SK-N-MC (cell line): ENCODE results near the gene MLLT3.

ENCODE experiments used
- DNase-seq: peaks from one replicate; pipeline ENCODE4 v3.0.0-alpha.2; 2011; ENCODE audit warnings: low read depth, low spot score
- H3K27ac ChIP-seq: fragments of 200-600 bp; sonication (generic); 2 replicates; pipeline ENCODE4 v1.5.1; 2016; ENCODE audit warnings: mixed run types
- H3K36me3 ChIP-seq: fragments of 200-600 bp; sonication (generic); 2 replicates; pipeline ENCODE4 v1.6.1; 2017; ENCODE audit warnings: antibody characterized with exemption, low read length, mixed read lengths; ENCODE audit not compliant: insufficient read depth
- H3K4me3 ChIP-seq: fragments of 200-600 bp; sonication (generic); 2 replicates; pipeline ENCODE4 v1.5.1; 2016
- H3K9ac ChIP-seq: fragments of 200-600 bp; sonication (generic); 2 replicates; pipeline ENCODE4 v1.8.0; 2017; ENCODE audit warnings: mixed run types, mixed read lengths; ENCODE audit not compliant: insufficient read length
- H3K9me3 ChIP-seq: fragments of 200-600 bp; sonication (generic); 2 replicates; pipeline ENCODE4 v1.6.1; 2017; ENCODE audit warnings: low read depth, mild to moderate bottlenecking, antibody characterized with exemption, low read length, moderate library complexity, mixed read lengths
- EZH2 ChIP-seq: fragments of 200-600 bp; sonication (generic); IDR thresholded peaks from one replicate; pipeline ENCODE4 v1.6.1; 2017; ENCODE audit warnings: antibody characterized with exemption
- FOXP2 ChIP-seq: optimal IDR thresholded peaks from 2 replicates; pipeline ENCODE3; 2011; ENCODE audit warnings: mild to moderate bottlenecking, moderate library complexity; ENCODE audit not compliant: insufficient read depth; ENCODE audit errors: extremely low read length, control extremely low read depth
- POLR2AphosphoS5 ChIP-seq: IDR thresholded peaks from 2 replicates; pipeline ENCODE4 v1.6.1; 2012; ENCODE audit warnings: mild to moderate bottlenecking, low read depth, low read length, borderline replicate concordance

Gene MLLT3

DNA sequence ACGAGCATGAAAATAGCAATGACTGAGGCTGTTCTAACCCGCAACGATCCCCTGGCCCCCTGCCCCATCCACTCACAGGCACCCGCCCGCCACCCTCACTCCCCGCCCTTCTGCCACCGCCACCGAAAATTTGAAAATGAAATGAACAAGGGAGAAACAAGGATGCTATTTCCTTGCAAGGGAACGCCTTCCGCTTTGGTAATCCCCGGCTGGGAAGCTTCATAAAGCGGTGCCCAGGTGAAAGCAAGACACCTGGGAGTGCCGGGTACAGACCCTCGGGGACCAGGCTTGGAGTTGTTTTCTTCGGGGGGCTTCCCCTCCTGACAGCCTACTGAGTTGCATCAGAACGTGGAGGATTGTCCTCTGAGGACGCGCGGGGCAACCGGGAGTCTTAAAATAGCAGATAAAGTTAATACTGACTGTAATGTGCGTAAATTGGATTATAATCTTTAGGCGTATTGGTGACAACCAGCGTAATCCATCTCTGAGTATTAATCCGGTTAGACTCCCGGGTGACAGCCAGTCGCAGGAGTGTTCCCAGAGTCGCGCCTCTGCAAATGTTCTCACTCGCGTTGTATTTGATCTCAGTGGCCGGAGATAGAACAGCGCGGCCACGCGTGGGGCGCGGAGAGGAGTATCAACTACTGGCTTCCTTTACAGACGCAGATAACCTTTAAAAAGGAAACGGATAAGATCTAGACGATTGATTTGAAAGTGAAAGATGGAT lies 885 bp upstream of the MLLT3 start:
- no peak for DNase-seq
- Histone ChIP-seq H3K9ac (peak overlapping the region; percentile 79), H3K36me3 (0 out of 2 replicates have a peak, but pooled peaks cover 4% of the 10 kb centered on the region), H3K9me3 (no peaks in the 10 kb centered on the region), H3K27ac (peak overlapping the region; percentile 85; the same call in 1 of the 2 replicates), H3K4me3 (peak overlapping the region; percentile 95)
- TF ChIP-seq FOXP2 (no peak), POLR2AphosphoS5 (no peak)

DNA sequence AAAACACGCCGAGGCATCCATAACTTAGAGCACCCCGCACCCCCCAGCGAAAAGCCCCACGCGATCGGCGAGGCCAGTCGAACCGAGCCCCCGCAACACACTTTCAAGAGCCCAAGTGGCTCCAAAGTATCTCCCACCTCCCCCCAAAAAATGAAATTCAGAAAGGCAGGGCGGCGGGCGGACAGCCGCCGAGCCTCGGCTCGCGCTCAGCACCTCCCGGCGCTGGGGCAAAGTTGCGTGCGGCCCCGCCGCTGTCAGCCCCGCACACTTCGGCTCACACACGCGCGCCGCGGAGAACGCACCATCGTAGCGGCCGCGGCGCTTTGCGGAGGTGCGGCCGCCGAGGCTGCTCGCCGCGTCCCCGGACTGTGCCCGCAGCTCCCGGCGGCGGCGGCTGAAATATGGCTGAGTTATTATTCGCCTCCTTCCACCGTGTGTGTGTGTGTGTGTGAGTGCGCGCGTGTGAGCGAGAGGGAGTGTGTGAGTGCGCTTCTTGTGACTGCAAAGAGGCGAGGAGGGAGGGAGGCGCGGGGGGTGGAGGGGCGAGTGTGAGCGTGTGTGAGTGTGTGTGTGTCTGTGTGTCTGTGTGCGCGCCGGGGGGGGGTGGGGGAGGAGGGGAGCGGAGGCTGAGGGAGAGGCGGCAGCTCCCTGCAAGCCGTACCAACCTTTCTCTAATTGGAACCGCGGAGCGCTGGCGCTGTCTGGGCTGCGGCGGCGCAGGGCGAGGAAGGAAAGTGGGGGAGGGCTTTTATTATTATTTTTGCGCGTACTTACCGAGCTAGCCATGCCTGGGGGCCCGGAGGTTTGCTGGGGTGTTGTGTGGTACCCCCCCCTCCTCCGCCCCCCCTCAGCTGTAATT lies 599 bp downstream of the MLLT3 start:
- Histone ChIP-seq H3K4me3 (peak overlapping the region; percentile 95), H3K36me3 (0 out of 2 replicates have a peak, but pooled peaks cover 4% of the 10 kb centered on the region), H3K9me3 (no peaks in the 10 kb centered on the region), H3K9ac (peak overlapping the region; percentile 84), H3K27ac (peak overlapping the region; percentile 95)
- TF ChIP-seq FOXP2, result no peak
- no peak for TF ChIP-seq POLR2AphosphoS5
- no peak for TF ChIP-seq EZH2
- no peak for DNase-seq

DNA sequence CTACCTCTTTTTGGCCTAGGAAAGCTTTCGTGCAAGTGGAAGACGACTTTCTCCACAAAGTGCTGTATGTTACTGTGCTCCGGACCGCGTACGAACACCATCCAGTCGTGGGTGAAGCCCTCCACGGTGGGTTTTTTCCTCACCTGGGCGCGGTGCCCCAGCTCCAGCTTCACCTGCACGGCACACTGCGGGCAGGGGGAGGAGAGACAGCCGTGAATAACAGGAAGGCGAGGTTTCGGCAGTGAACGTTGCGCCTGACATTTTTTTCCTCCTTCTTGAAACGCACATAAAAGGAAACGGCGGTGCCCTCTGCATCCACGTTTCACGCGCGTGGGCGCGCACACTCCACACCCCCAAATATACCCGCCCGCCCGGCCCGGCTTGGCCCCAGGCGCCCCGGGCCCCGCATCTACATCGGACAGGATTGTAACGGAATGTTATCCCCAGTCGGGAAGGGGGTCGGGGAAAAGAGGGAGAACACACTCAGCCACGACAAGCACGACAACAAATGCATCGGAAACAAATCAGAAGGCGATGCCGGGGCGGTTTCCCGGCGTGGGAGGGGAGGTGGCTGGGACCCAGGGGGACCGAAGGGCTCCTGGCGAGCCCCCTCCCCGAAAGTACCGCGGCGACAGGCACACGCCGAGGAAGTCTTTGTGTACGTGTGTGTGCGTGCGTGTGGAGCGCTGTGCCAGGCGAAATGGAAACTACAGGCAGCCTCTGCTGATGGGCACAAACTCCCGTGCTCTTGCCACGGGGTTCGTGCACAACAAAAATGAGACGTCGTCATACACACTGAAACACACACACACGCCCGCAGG lies 1.4 kb downstream of the MLLT3 start:
- no peak for TF ChIP-seq EZH2
- no peak for TF ChIP-seq POLR2AphosphoS5
- no peaks in the 10 kb centered on the region for H3K9me3 ChIP-seq
- no peak for DNase-seq
- peak overlapping the region; percentile 95 for H3K4me3 ChIP-seq
- H3K36me3 ChIP-seq, result 0 out of 2 replicates have a peak, but pooled peaks cover 4% of the 10 kb centered on the region
- peak overlapping the region; percentile 84 for H3K9ac ChIP-seq
- H3K27ac ChIP-seq, result peak overlapping the region; percentile 95

DNA sequence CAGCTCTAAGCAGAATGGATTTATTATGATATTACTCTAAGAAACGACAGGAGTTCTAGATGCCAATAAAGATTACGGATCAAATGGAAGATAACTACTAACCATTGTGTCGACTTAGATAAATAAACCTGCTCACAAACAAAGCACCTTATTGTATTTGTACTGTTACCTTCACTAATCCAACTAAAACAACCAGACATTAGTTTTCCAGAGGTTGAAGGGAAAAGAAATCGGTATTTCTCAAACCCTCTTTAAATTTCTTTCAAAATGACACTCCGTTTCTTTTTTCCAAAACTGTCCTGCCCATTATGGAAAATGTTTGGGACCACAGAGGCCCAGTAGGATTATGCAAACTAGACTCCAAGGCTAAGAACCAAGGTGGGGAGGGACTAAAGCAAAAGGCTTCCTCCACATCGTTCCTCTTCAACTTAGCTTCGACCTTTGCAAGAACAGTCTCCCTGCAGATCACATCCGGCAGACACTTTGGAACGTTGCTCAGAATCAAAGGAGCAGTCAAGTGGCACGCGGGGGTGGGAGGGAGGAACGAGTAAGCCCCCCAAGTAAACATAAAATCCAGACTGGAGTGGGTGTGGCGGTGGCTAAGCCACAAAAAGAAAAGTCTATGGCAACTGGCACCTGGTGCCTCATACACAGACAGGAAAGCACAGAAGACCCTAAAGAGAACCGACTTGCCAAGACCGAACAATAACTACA lies 2.7 kb downstream of the MLLT3 start:
- no peak overlapping the region for H3K27ac ChIP-seq
- no peak for DNase-seq
- H3K4me3 ChIP-seq, result peak overlapping the region; percentile 95
- no peaks in the 10 kb centered on the region for H3K9me3 ChIP-seq
- 0 out of 2 replicates have a peak, but pooled peaks cover 4% of the 10 kb centered on the region for H3K36me3 ChIP-seq
- TF ChIP-seq EZH2, result no peak
- no peak for TF ChIP-seq POLR2AphosphoS5
- TF ChIP-seq FOXP2, result no peak
- H3K9ac ChIP-seq, result peak overlapping the region; percentile 9

DNA sequence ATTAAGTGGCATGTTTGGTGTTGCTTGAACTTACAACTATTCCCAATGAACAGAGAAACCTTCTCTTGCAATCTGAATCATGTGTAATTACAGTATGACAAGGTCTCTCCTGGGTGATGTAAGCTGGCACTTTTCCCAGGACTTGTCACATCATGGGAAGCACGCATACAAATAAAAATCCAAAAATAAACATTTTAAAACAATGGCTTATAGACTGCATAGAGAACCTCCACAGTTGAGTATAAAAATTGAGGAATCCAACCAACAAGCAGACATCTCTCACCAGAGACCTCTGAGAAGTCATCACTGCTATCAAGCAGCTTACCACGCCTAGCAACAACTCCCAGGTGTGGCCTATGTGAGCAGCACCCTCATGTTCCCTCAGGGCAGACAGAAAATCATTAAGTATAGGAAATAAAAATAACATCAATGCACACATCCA lies 3.9 kb downstream of the MLLT3 start:
- peak overlapping the region; percentile 95 for H3K4me3 ChIP-seq
- 0 out of 2 replicates have a peak, but pooled peaks cover 4% of the 10 kb centered on the region for H3K36me3 ChIP-seq
- no peak for DNase-seq
- no peak overlapping the region for H3K9ac ChIP-seq
- no peak overlapping the region for H3K27ac ChIP-seq
- no peaks in the 10 kb centered on the region for H3K9me3 ChIP-seq
- TF ChIP-seq FOXP2 (no peak), EZH2 (no peak), POLR2AphosphoS5 (no peak)

DNA sequence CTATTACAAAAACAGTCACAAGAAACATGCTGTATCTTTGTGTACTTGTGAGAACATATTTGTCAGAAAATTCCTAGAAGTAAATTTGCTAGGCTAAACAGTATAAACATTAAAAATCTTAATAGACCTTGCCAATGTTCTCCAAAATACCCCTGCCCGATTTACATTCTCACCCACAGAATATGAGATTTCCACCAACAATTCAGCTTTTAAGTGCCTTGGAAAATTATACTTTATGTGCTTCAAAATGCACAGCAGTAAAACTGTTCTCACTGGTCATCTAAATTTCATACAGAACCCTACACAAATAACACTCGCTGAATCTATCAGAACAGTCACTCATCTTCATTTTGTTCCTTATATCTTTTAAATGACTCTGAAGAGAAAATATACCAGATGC lies 5.5 kb downstream of the MLLT3 start:
- Histone ChIP-seq H3K36me3 (0 out of 2 replicates have a peak, but pooled peaks cover 4% of the 10 kb centered on the region), H3K9ac (no peak overlapping the region), H3K27ac (peak overlapping the region; percentile 15), H3K4me3 (peak overlapping the region; percentile 12), H3K9me3 (no peaks in the 10 kb centered on the region)
- no peak for DNase-seq
- no peak for TF ChIP-seq POLR2AphosphoS5

DNA sequence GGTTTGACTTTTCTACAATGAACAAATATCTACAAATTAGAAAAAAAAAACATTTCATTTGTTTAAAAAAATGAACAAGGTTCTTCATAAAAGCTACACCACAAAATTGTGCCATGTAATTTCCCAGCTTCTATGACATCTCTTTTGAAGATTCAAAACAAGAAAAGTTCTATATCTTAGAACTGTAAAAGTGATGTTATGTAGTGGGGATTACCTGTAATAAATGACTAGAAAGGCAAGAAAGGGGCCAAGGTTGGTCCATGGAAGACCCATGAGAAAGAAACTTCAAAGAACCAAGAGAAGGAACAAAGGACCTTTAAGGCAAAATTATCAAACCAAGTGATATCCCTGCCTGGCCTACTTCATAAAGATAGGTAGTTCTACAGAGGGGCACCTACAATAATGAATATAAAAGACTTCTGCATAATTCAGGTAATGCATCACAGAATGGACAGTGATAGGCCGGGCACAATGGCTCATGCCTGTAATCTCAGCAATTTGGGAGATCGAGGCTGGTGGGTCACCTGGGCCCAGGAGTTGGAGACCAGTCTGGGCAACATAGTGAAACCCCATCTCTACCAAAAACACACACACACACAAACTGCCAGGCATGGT lies 7.6 kb downstream of the MLLT3 start:
- Histone ChIP-seq H3K27ac (no peak overlapping the region), H3K4me3 (no peak overlapping the region), H3K9me3 (no peaks in the 10 kb centered on the region), H3K36me3 (0 out of 2 replicates have a peak, but pooled peaks cover 4% of the 10 kb centered on the region), H3K9ac (no peak overlapping the region)
- DNase-seq, result no peak
- no peak for TF ChIP-seq EZH2
- no peak for TF ChIP-seq POLR2AphosphoS5
- TF ChIP-seq FOXP2, result no peak

DNA sequence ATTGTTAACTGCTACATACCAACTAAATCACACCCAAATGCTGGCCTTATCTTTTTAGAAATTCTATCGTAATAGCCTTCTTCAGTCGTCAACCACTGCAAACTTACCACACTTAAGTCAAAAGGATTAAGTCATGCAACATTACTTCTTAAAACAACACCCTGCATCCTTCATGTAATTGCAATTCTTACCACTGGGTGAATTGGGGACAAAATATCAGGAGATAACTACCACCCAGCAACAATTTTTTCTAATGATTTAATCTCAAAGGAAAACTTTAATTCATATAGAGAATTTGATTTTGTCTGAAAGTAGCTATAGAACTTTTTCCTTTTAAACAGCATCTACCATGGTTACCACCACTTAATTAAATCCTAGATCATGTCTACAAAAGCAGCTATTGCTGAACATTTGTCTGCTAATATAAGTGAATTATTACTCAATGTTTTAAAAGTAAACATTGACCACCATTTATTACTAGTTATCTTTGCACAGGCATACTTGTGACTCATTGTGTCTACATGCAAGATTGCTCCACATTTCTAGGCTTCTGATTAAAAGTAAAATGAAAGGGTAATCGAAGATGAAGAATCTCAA lies 10.5 kb downstream of the MLLT3 start:
- peak overlapping the region; percentile 82 for H3K27ac ChIP-seq
- no peak for TF ChIP-seq POLR2AphosphoS5
- no peak for TF ChIP-seq EZH2
- TF ChIP-seq FOXP2, result no peak
- DNase-seq, result no peak

More for the DNA sequence above, 10.5 kb downstream of the MLLT3 start:
- peak overlapping the region; percentile 13 for H3K4me3 ChIP-seq
- no peak overlapping the region for H3K9ac ChIP-seq
- no peaks in the 10 kb centered on the region for H3K36me3 ChIP-seq
- no peaks in the 10 kb centered on the region for H3K9me3 ChIP-seq
